ENCODE data around the gene BCL6B. TPM values are rescaled to one million over a fixed set of nuclear protein-coding genes. Genes with fewer than 3 reads are reported as not detected.
"Not testable (repeated sequence)": the region's sequence is repeated elsewhere in the genome, so short reads cannot be mapped to it uniquely, and the experiment has no call there.

BCL6B gene
- not detected for total RNA-seq (2021; fragmentation: NEBNext Ultra II Directional; extraction: Animal tissue kit (Norgen Biotek cat#: 25700))
- long read RNA-seq, result 0 reads

GRCh38 chr17:7022781-7023571 is at the start of gene BCL6B:
Gene BCL6B, plus strand, starts transcription at chr17:7023050. Its CDS starts 622 bp downstream, at chr17:7023672.
- Mint-ChIP-seq H3K27me3 (ENCODE audit: insufficient read depth) (peaks cover 7% of the 10 kb centered on the region), H3K36me3 (ENCODE audit: low read depth) (no peaks in the 10 kb centered on the region), H3K9me3 (no peaks in the 10 kb centered on the region), H3K4me1 (ENCODE audit: low read depth) (peaks cover 12% of the 10 kb centered on the region; the same call in 1 of the 2 replicates), H3K4me3 (peak within 1 kb of the TSS; percentile 53), H3K27ac (no peak within 1 kb of the TSS)
- TF ChIP-seq, protein P1, sequence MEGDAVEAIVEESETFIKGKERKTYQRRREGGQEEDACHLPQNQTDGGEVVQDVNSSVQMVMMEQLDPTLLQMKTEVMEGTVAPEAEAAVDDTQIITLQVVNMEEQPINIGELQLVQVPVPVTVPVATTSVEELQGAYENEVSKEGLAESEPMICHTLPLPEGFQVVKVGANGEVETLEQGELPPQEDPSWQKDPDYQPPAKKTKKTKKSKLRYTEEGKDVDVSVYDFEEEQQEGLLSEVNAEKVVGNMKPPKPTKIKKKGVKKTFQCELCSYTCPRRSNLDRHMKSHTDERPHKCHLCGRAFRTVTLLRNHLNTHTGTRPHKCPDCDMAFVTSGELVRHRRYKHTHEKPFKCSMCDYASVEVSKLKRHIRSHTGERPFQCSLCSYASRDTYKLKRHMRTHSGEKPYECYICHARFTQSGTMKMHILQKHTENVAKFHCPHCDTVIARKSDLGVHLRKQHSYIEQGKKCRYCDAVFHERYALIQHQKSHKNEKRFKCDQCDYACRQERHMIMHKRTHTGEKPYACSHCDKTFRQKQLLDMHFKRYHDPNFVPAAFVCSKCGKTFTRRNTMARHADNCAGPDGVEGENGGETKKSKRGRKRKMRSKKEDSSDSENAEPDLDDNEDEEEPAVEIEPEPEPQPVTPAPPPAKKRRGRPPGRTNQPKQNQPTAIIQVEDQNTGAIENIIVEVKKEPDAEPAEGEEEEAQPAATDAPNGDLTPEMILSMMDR (IDR thresholded peaks at IDR 0.05), result no peak
- no peak for DNase-seq

DNA sequence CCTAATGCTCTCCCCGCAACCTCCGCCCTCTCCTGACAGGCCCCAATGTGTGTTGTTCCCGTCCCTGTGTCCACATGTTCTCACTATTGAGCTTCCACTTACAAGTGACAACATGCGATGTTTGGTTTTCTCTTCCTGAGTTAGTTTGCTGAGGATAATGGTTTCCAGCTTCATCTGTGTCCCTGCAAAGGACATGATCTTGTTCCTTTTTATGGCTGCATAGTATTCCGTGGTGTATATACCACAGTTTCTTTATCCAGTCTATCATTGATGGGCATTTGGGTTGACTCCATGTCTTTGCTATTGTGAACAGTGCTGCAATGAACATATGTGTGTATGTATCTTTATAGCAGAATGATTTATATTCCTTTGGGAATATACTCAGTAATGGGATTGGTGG is 43.4 kb upstream of the BCL6B start:
- not testable (repeated sequence) for H3K4me3 Mint-ChIP-seq; H3K27me3 Mint-ChIP-seq (ENCODE audit: insufficient read depth); H3K27ac Mint-ChIP-seq; H3K4me1 Mint-ChIP-seq (ENCODE audit: low read depth); H3K36me3 Mint-ChIP-seq (ENCODE audit: low read depth); DNase-seq
- peaks cover 15% of the 10 kb centered on the region for H3K9me3 Mint-ChIP-seq

DNA sequence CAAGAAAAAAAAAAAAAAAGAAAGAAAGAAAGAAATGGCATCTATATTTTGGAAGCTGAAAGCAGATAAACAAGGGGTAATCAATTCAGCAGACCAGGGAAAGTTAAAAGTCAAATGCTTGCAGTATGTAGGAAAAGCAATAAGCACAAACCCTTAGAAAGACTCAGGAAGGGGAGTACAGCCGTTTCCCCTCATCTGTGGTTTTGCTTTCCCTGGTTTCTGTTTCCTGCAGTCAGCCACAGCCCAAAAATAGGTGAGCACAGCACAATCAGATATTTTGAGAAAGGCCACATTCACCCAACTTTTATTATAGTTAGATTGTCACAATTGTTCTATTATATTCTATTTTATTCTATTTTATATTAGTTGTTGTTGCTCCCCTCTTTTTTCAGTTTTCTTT is 41.4 kb upstream of the BCL6B start:
- Mint-ChIP-seq H3K4me3 (no peak overlapping the region), H3K27me3 (ENCODE audit: insufficient read depth) (peaks cover 6% of the 10 kb centered on the region; the same call in 1 of the 2 replicates), H3K4me1 (ENCODE audit: low read depth) (no peaks in the 10 kb centered on the region), H3K27ac (no peak overlapping the region), H3K9me3 (peaks cover 15% of the 10 kb centered on the region), H3K36me3 (ENCODE audit: low read depth) (peaks cover 5% of the 10 kb centered on the region; the same call in 1 of the 2 replicates)
- TF ChIP-seq, protein P1 (IDR thresholded peaks at IDR 0.05), result no peak
- DNase-seq, result no peak

- Mint-ChIP-seq H3K4me3 (no peak overlapping the region), H3K27me3 (ENCODE audit: insufficient read depth) (peaks cover 3% of the 10 kb centered on the region), H3K36me3 (ENCODE audit: low read depth) (peaks cover 5% of the 10 kb centered on the region; the same call in 1 of the 2 replicates), H3K27ac (no peak overlapping the region), H3K4me1 (ENCODE audit: low read depth) (no peaks in the 10 kb centered on the region), H3K9me3 (peaks cover 5% of the 10 kb centered on the region; the same call in 1 of the 2 replicates)
- TF ChIP-seq, protein P1 (IDR thresholded peaks at IDR 0.05), result no peak
- no peak for DNase-seq
Observed at GRCh38 chr17:6985266-6985665, 37.6 kb upstream of the BCL6B start.

DNA sequence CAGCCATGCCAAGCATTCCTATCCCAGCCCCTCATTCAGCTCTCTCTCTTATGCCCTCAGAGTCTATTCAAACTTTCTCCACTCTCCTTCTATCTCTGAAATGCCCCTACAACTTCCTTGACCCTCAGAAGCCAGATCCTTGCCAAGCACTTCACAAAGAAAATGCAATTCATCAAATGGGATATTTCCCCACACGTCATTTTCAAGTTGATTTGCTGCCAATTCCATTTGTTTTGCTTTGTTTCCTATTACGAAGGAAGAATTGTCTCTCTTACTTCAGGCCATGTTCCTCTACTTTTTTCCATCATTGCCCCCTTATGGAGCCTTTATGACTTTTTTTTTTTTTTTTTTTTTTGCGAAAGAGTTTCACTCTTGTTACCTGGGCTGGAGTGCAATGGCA is 36.2 kb upstream of the BCL6B start:
- H3K4me1 Mint-ChIP-seq (ENCODE audit: low read depth), result no peaks in the 10 kb centered on the region
- TF ChIP-seq, protein P1 (IDR thresholded peaks at IDR 0.05), result no peak
- no peak overlapping the region for H3K4me3 Mint-ChIP-seq
- DNase-seq, result no peak
- H3K36me3 Mint-ChIP-seq (ENCODE audit: low read depth), result no peaks in the 10 kb centered on the region
- H3K27ac Mint-ChIP-seq, result no peak overlapping the region
- peaks cover 3% of the 10 kb centered on the region for H3K27me3 Mint-ChIP-seq (ENCODE audit: insufficient read depth)
- no peaks in the 10 kb centered on the region; the same call in 1 of the 2 replicates for H3K9me3 Mint-ChIP-seq

DNA sequence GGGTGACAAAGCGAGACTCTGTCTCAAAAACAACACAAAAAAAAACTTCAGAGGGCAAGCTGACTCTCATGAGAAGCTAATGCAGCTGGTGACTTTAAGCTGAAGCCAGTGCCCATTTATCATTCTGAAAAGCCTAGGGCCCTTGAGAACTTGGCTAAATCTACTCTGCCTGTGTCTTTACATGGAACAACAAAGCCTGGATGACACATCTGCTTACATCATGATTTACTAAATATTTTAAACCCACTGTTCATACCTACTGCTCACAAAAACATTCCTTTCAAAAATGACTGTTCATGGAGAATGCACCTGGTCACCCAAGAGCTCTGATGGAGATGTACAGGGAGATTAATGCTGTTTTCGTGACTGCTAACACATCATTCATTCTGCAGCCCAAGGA is 33.1 kb upstream of the BCL6B start:
- no peak for DNase-seq
- TF ChIP-seq, protein P1 (IDR thresholded peaks at IDR 0.05), result no peak
- Mint-ChIP-seq H3K4me1 (ENCODE audit: low read depth) (peaks cover 3% of the 10 kb centered on the region), H3K9me3 (no peaks in the 10 kb centered on the region; the same call in 1 of the 2 replicates), H3K27ac (no peak overlapping the region), H3K27me3 (ENCODE audit: insufficient read depth) (peaks cover 3% of the 10 kb centered on the region), H3K36me3 (ENCODE audit: low read depth) (no peaks in the 10 kb centered on the region), H3K4me3 (no peak overlapping the region)

- H3K36me3 Mint-ChIP-seq (ENCODE audit: low read depth), result peaks cover 13% of the 10 kb centered on the region
- H3K9me3 Mint-ChIP-seq; H3K4me3 Mint-ChIP-seq; H3K4me1 Mint-ChIP-seq (ENCODE audit: low read depth); DNase-seq; H3K27me3 Mint-ChIP-seq (ENCODE audit: insufficient read depth); H3K27ac Mint-ChIP-seq: not testable (repeated sequence)
Observed at GRCh38 chr17:6993613-6994056, 29.2 kb upstream of the BCL6B start.

All from HFFc6 (cell line).